ENCODE results near the gene DACT2.
"Not testable (repeated sequence)": the region's sequence is repeated elsewhere in the genome, so short reads cannot be mapped to it uniquely, and the experiment has no call there.

Gene DACT2

DNA sequence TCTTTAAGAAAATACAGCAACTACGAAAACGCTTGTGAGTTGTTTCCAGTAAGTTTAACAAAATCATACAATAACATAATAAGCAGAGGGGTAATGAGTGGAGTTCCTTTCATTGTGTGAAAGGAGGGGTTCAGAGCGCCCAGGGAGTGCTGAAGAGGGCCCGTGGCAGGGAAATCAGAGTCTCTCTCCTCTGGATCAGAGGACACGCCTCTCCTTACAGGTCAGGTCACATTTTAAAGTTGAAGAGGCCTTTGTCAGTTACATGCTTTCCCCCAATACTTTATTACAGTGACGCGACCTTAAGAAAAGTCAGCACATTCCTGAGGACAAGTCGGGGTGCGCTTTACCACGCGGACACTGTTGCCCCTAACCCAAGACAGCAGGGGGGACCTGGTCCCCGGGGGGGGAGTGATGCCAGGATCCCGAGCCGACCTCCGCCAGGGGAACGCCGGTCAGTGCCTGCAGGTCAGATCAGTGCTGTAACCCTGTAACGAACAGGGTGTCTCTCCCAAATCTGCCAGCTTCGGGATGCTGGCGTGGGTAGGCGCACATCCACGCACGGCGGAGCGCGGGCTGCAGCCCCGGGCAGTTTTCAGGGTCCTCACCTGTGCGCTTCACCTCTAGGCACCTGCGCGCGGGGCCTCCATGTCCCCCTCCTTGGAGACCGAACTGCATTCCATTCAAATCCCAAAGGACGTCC, 848 bp downstream of the DACT2 start:
- H3K9ac ChIP-seq: no peak overlapping the region
- H3K9me3 ChIP-seq (replicated peaks in 1 of 11): peaks cover 13 to 30% (median 24%) of the 10 kb centered on the region in 11 experiments; a peak in 20 of 22 replicates
- no peak overlapping the region for H3K4me2 ChIP-seq
- no peaks in the 10 kb centered on the region for H3K27me3 ChIP-seq
- no peak overlapping the region for H3K4me3 ChIP-seq
- no peaks in the 10 kb centered on the region for H3K4me1 ChIP-seq
- H3K27ac ChIP-seq: no peak overlapping the region
- H3K36me3 ChIP-seq: no peaks in the 10 kb centered on the region
- no peaks in the 10 kb centered on the region for H4K20me1 ChIP-seq
- TF ChIP-seq Cebpa-rat (IDR thresholded peaks at IDR 0.05): no peak

DNA sequence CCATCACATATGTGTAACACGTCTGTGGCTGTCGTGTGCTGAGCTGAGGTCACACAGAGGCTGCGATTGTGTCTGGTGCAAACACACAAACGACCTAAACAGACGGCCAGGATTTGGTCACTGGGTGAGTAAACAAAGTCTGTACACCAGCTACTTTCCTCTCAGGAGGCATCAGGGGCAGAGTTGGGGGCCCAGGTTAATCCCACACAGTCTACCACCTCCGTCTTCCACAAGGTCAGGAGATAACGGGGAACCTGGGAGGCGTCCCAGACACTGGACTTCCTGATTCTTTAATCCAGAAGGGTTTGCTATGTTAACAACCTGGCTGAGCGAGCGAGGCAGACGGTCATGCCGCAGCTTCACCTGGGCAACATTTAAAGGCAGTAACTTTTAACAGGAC, 1.5 kb downstream of the DACT2 start:
- Histone ChIP-seq H3K9me3 (replicated peaks in 1 of 11) (peaks cover 13 to 30% (median 24%) of the 10 kb centered on the region in 11 experiments; a peak in 20 of 22 replicates), H3K4me2 (no peak overlapping the region), H3K27ac (no peak overlapping the region), H3K4me1 (no peaks in the 10 kb centered on the region), H4K20me1 (no peaks in the 10 kb centered on the region), H3K27me3 (no peaks in the 10 kb centered on the region), H3K36me3 (no peaks in the 10 kb centered on the region), H3K9ac (no peak overlapping the region), H3K4me3 (no peak overlapping the region)
- no peak for TF ChIP-seq Cebpa-rat (IDR thresholded peaks at IDR 0.05)

GRCh38 chr6:168315596-168315995, 4.0 kb downstream of the DACT2 start:
- Histone ChIP-seq H3K4me1 (peaks cover 0 to 4% (median 0%) of the 10 kb centered on the region in 10 experiments; a peak in 3 of 20 replicates), H3K36me3 (no peaks in the 10 kb centered on the region), H3K9ac (no peak overlapping the region), H3K27ac (no peak overlapping the region), H3K4me2 (no peak overlapping the region), H4K20me1 (no peaks in the 10 kb centered on the region), H3K27me3 (no peaks in the 10 kb centered on the region), H3K4me3 (no peak overlapping the region), H3K9me3 (replicated peaks in 1 of 11) (peaks cover 3 to 18% (median 16%) of the 10 kb centered on the region in 11 experiments; a peak in 20 of 22 replicates)
- no peak for TF ChIP-seq Cebpa-rat (IDR thresholded peaks at IDR 0.05)

DNA sequence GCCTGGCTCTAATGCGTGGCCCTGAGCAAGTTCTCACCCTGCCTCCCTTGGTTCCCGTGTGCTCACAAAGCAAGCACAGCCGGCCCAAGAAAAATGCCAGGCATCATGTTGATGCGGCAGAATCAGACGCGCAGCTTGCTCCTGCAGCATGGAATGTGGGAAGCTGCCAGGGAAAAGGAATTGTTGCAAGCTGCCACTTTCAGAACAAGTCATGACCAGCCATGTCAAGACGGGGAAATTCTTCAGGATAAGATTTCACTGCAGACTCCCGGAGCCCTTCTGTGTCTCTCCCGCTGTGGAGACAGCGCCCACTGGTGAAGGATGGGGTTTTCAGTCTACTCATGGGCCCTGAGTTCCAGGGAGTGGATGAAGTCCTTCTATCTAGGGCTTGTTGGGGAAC, 4.6 kb downstream of the DACT2 start:
- no peaks in the 10 kb centered on the region for H3K27me3 ChIP-seq
- H4K20me1 ChIP-seq: no peaks in the 10 kb centered on the region
- H3K9me3 ChIP-seq (replicated peaks in 1 of 11): peaks cover 0 to 11% (median 10%) of the 10 kb centered on the region in 11 experiments; a peak in 15 of 22 replicates
- no peak overlapping the region for H3K9ac ChIP-seq
- no peak for TF ChIP-seq Cebpa-rat (IDR thresholded peaks at IDR 0.05)
- no peaks in the 10 kb centered on the region for H3K36me3 ChIP-seq
- no peak overlapping the region for H3K27ac ChIP-seq
- H3K4me3 ChIP-seq: no peak overlapping the region
- H3K4me1 ChIP-seq: peaks cover 0 to 11% (median 5%) of the 10 kb centered on the region in 10 experiments; a peak in 14 of 20 replicates
- H3K4me2 ChIP-seq: no peak overlapping the region

DNA sequence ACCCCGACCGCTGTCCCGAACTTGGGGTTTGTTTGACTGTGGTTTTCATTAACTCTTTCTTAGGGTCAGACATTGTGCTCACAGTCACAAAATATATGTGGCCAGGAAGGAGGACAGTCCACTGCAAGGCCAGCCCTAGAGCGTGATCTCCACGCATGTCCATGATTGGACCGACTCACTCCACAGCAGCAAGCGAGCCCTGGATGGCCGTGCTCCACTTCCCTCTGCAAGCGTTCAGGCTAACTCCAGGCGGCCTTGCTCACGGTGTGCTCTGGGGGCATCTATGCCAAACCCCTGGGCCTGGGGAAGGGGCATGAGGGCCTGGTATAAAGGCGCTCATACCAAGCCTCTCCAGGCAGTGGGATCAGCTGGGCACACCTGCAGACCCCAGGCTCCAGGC, 5.6 kb downstream of the DACT2 start:
- peaks cover 0 to 7% (median under 1%) of the 10 kb centered on the region in 11 experiments; a peak in 11 of 22 replicates for H3K9me3 ChIP-seq (replicated peaks in 1 of 11)
- H3K27ac ChIP-seq: no peak overlapping the region
- H3K4me2 ChIP-seq: no peak overlapping the region
- H3K36me3 ChIP-seq: no peaks in the 10 kb centered on the region
- H3K27me3 ChIP-seq: no peaks in the 10 kb centered on the region
- peaks cover 0 to 20% (median 13%) of the 10 kb centered on the region in 10 experiments; a peak in 14 of 20 replicates for H3K4me1 ChIP-seq
- H3K9ac ChIP-seq: no peak overlapping the region
- H4K20me1 ChIP-seq: no peaks in the 10 kb centered on the region
- no peak for TF ChIP-seq Cebpa-rat (IDR thresholded peaks at IDR 0.05)
- H3K4me3 ChIP-seq: no peak overlapping the region

DNA sequence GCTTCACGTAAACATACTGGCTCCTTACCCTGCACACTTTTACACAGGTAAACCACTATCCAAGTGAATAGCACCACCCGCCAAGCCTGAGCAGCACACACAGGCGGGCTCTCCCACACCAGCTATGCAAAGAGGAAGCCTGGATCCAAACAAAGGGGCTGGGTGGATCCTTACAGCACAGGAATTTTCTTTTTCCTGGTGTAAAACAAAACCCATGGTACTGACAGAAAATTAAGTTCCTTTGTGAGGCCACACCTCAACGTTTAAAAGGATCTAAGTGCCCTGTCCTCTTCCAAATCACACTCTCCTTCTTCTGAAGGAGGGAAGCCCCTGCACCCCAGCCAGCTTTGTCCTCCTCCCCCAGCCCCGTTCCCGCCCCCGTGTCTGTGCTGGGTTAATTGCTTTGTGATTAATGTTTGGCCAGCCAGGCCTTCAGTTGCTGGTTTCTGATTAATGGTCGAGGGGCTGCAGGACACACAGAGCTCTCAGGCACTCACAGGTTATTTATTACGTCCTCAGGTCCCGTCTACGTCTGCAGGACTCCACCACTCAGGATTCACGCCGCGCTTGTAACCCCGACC, 6.1 kb downstream of the DACT2 start:
- H3K9ac ChIP-seq: no peak overlapping the region
- no peaks in the 10 kb centered on the region for H3K36me3 ChIP-seq
- no peaks in the 10 kb centered on the region for H3K27me3 ChIP-seq
- no peak for TF ChIP-seq Cebpa-rat (IDR thresholded peaks at IDR 0.05)
- H3K27ac ChIP-seq: no peak overlapping the region
- H3K4me1 ChIP-seq: peaks cover 0 to 25% (median 13%) of the 10 kb centered on the region in 10 experiments; a peak in 14 of 20 replicates
- H3K4me3 ChIP-seq: no peak overlapping the region
- no peak overlapping the region for H3K4me2 ChIP-seq
- peaks cover 0 to 7% (median 0%) of the 10 kb centered on the region in 11 experiments; a peak in 4 of 22 replicates for H3K9me3 ChIP-seq (replicated peaks in 1 of 11)
- H4K20me1 ChIP-seq: no peaks in the 10 kb centered on the region

DNA sequence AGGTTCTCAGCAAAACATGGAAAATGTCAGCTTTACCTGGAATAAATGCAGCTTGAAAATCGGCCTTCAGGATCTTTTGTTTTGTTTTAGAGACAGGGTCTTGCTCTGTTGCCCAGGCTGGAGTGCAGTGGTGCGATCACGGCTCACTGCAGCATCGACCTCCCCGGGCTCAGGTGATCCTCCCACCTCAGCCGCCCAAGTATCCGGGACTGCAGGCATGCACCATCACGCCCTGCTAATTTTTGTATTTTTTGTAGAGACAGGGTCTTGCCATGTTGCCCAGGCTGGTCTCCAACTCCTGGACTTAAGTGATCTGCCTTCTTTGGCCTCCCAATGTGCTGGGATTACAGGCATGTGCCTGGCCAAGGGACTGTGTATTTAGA, 7.5 kb downstream of the DACT2 start:
- not testable (repeated sequence) for H3K4me3 ChIP-seq; H3K27me3 ChIP-seq; H3K36me3 ChIP-seq; H3K4me2 ChIP-seq; H3K9ac ChIP-seq; H3K9me3 ChIP-seq (replicated peaks in 1 of 11); H3K27ac ChIP-seq; H4K20me1 ChIP-seq
- H3K4me1 ChIP-seq: peaks cover 0 to 28% (median 13%) of the 10 kb centered on the region in 10 experiments; a peak in 14 of 20 replicates

DNA sequence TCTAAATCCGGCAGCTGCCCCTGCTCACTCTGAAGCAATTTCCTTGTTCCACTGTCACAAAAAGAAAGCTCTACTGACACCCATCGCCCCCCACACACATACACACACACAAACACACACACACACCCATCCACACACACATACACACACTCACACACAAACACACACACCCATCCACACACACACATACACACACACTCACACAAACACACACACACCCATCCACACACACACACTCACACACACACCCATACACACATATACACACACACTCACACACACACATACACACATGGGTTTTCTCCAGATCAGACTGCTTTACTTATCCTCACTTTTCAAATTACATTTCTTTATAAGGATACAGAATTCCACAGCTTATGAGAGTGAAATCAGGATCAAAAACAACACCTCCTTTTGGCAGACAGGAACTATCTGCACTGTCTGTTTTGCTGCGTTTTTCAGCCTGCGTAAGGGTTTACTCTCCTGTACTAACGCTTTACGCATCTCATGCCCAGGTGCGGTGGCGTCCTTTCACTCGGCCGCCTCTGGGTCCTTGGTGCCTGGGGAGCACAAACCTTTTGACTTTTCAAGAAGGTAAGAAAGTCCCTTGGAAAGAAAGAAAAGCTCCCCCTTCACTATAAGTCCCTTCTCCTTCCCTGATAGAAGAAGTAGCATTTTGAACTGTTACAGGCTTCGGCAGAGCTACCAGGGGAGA, 8.0 kb downstream of the DACT2 start:
- Histone ChIP-seq H3K27me3 (no peaks in the 10 kb centered on the region), H3K4me2 (no peak overlapping the region), H4K20me1 (no peaks in the 10 kb centered on the region), H3K36me3 (no peaks in the 10 kb centered on the region), H3K9me3 (replicated peaks in 1 of 11) (peaks cover 0 to 7% (median 0%) of the 10 kb centered on the region in 11 experiments; a peak in 4 of 22 replicates), H3K4me1 (peaks cover 0 to 28% (median 13%) of the 10 kb centered on the region in 10 experiments; a peak in 14 of 20 replicates), H3K27ac (no peak overlapping the region), H3K9ac (no peak overlapping the region), H3K4me3 (no peak overlapping the region)
- no peak for TF ChIP-seq Cebpa-rat (IDR thresholded peaks at IDR 0.05)

- Histone ChIP-seq H3K9ac (no peak overlapping the region), H3K36me3 (no peaks in the 10 kb centered on the region), H3K4me1 (peaks cover 0 to 28% (median 13%) of the 10 kb centered on the region in 10 experiments; a peak in 14 of 20 replicates), H3K4me3 (no peak overlapping the region), H3K9me3 (replicated peaks in 1 of 11) (peaks cover 0 to 7% (median 0%) of the 10 kb centered on the region in 11 experiments; a peak in 4 of 22 replicates), H3K27me3 (no peaks in the 10 kb centered on the region), H3K4me2 (no peak overlapping the region), H4K20me1 (no peaks in the 10 kb centered on the region), H3K27ac (no peak overlapping the region)
- no peak for TF ChIP-seq Cebpa-rat (IDR thresholded peaks at IDR 0.05)
Observed at GRCh38 chr6:168310945-168311344, 8.6 kb downstream of the DACT2 start.
